Measurements from ENCODE around the gene PRR36.
"Not testable (repeated sequence)": the region's sequence is repeated elsewhere in the genome, so short reads cannot be mapped to it uniquely, and the experiment has no call there.

Gene PRR36

DNA sequence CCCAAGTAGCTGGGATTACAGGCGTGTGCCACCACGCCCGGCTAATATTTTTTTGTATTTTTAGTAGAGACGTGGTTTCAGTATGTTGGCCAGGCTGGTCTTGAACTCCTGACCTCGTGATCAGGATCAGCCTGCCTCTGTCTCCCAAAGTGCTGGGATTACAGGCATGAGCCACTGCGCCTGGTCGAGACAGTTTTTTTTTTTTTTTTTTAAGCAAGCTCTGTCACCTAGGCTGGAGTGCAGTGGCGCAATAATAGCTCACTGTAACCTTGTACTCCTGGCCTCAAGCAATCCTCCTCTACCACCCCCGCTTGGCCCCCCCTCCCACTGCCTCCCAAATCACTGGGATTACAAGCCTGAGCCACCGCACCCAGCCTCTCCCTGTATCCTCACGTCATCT is 23.1 kb upstream of the PRR36 start:
- DNase-seq (ENCODE audit: low read depth) = no peak
- TF ChIP-seq CTCF (conservative IDR thresholded peaks at IDR 0.05; ENCODE audit: control insufficient read depth, insufficient read depth, low read depth, low read length) = no peak
- no peak overlapping the region for H3K4me3 ChIP-seq (ENCODE audit: control insufficient read depth, low read depth, low read length)

GRCh38 chr19:7895565-7895964 is 21.4 kb upstream of the PRR36 start:
- no peak for TF ChIP-seq CTCF (conservative IDR thresholded peaks at IDR 0.05; ENCODE audit: control insufficient read depth, insufficient read depth, low read depth, low read length)
- H3K4me3 ChIP-seq (ENCODE audit: control insufficient read depth, low read depth, low read length) = no peak overlapping the region
- no peak for DNase-seq (ENCODE audit: low read depth)

GRCh38 chr19:7894612-7895309 is 20.6 kb upstream of the PRR36 start:
- DNase-seq (ENCODE audit: low read depth) = no peak
- H3K4me3 ChIP-seq (ENCODE audit: control insufficient read depth, low read depth, low read length) = no peak overlapping the region
- no peak for TF ChIP-seq CTCF (conservative IDR thresholded peaks at IDR 0.05; ENCODE audit: control insufficient read depth, insufficient read depth, low read depth, low read length)

DNA sequence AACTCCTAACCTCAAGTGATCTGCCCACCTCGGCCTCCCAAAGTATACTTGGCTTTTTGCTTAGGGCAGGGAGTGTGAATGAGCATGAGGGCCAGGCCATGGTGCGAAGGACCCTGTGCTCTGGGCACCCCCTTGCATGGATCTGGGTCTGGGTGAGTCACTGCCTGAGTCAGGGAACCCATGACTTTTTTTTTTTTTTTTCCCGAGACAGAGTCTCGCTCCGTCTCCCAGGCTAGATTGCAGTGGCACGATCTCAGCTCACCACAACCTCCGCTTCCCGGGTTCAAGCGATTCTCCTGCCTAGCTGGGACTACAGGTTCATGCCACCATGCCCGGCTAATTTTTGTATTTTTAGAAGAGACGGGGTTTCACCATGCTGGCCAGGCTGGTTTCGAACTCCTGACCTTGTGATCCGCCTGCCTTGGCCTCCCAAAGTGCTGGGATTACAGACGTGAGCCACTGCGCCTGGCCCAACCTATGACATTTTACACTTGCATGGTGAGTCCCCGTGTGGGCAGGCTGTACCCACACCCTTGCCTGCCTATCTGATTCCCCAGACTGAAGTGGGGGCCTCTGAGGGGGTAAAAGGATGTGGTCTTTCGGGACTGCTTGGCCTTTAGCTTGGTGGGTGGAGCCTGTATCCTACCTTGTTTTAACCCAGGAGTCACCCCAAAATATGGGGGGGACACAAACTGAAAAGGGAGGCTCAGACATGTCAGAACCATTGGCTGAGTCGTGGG is 19.3 kb upstream of the PRR36 start:
- not testable (repeated sequence) for H3K4me3 ChIP-seq (ENCODE audit: control insufficient read depth, low read depth, low read length)
- DNase-seq (ENCODE audit: low read depth) = peak; percentile 73

GRCh38 chr19:7888826-7889217 is 14.6 kb upstream of the PRR36 start:
- DNase-seq (ENCODE audit: low read depth) = no peak
- peak overlapping the region; percentile 71 for H3K4me3 ChIP-seq (ENCODE audit: control insufficient read depth, low read depth, low read length)
- no peak for TF ChIP-seq CTCF (conservative IDR thresholded peaks at IDR 0.05; ENCODE audit: control insufficient read depth, insufficient read depth, low read depth, low read length)

- peak; percentile 60 for DNase-seq (ENCODE audit: low read depth)
- H3K4me3 ChIP-seq (ENCODE audit: control insufficient read depth, low read depth, low read length) = peak within 1 kb of the TSS; percentile 71
Measured at GRCh38 chr19:7888145-7888825, 14.1 kb upstream of the PRR36 start, which contains the start of gene LRRC8E. TSS of gene LRRC8E (plus strand) at chr19:7888510. CDS start at chr19:7895604, 7,094 bp downstream.

More at GRCh38 chr19:7888145-7888825, 14.1 kb upstream of the PRR36 start, which contains the start of gene LRRC8E:
- TF ChIP-seq CTCF (conservative IDR thresholded peaks at IDR 0.05; ENCODE audit: control insufficient read depth, insufficient read depth, low read depth, low read length) = no peak
